ENCODE data around the gene PYHIN1.
"Not testable (repeated sequence)": the region's sequence is repeated elsewhere in the genome, so short reads cannot be mapped to it uniquely, and the experiment has no call there.

The PYHIN1 gene

GRCh38 chr1:158984386-158984785 is 53.0 kb downstream of the PYHIN1 start:
- DNase-seq = no peak

GRCh38 chr1:158989424-158989823 is 58.1 kb downstream of the PYHIN1 start:
- no peak for DNase-seq

DNA sequence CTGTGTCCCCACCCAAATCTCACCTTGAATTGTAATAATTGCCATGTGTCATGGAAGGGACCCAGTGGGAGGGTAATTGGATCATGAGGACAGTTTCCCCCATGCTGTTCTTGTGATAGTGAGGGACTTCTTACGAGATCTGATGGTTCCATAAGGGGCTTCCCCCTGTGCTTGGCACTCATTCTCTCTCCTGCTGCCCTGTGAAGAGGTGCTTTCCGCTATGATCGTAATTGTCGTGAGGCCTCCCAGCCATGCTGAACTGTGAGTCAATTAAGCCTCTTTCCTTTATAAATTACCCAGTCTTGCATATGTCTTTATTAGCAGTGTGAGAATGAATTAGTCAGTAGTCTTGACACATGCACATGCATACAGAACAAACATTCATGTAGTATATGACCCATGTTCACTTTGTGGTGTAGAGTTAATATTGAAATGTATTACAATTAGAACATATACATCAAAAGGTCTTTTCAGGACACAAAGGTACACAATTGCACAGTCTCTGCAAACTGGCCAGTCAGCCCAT is 61.5 kb downstream of the PYHIN1 start:
- no peak for DNase-seq

DNA sequence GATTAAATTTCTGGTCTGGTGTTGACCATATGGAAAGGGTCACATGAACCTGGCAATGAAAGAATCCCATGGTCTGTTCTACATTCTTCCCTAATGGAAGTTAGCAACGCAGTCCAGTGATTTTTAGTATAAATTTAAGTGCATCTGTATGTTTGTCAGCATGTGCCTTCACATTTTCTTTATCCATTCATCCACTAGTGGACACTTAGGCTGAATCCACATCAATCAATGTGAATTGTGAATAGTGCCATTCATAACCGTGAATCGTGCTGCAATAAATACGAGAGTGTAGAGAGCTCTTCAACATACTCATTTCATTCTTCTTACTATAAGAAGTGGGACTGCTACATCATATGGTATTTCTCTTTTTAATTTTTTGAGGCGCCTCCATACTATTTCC is 65.6 kb downstream of the PYHIN1 start:
- DNase-seq = no peak

DNA sequence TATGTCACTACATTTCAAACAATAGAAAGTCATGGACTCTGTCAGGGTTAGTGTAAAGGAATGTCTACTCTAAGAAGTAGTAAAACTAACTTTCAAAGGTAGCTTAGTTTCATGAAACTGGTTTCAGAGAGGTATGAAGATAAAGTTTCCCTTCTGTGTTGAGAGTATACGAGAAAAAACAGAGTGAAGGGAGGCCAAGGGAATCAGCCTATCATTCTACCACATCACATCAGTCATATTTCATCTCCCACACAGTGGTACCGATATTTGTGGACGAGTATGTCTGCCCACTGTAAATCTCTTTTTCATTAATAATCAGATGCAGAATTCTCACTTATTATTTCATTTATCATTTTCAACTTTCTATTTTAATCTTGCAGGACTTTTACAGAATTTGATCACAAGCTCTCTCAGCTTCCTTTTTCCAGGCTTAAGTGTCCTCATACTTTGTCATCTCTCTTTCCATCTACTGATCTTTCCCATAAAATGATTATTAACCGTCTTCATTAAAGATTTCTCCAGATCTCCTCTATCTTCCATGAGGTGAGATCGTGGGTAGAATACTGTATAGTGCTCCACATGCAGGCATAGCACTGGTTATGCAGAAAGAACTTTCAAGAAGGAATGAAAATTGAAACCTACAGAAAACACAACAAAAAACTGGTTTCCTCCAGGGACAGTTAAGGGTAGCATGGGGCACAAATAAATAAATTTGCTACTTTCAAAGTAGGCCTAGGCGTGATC is 66.9 kb downstream of the PYHIN1 start:
- DNase-seq = no peak

DNA sequence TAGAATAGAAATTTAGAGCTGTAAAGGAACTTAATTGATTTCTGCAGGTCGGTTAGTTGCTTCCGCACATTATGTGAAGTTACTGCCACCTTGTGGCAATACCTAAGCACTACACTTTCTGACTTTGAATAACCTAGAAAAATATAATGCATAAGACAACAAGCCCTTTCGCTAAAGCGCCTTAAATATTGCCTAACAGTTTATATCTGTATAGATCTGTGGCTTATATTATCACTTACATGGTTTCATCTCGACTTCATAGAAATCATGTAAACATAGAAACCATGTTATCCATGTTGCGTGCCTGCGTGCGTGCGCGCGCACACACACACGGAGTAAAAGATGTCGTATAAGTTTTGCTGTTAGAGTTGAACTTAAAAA is 67.4 kb downstream of the PYHIN1 start:
- DNase-seq = peak; percentile 53 to 65

- DNase-seq = no peak
Observed at GRCh38 chr1:158999316-159000069, 68.1 kb downstream of the PYHIN1 start.

GRCh38 chr1:159000070-159000409 is 68.7 kb downstream of the PYHIN1 start:
- no peak for DNase-seq

DNA sequence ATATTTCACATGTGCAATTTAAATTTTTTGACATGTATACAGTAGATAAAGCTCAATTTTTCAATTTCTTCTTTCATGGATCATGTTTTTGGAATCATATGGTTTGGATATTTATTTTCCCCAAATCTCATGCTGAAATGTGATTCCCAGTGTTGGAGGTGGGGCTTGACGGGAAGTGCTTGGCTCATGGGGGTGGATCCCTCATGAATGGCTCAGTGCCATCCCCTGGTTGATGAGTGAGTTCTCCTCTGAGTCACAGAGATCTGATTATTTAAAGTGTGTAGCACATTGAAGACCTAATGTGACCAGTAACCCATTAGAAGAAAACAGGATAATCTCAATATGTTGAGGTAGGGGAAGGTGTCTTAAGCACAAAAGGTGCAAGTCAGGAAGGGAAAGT is 69.3 kb downstream of the PYHIN1 start:
- no peak for DNase-seq

DNA sequence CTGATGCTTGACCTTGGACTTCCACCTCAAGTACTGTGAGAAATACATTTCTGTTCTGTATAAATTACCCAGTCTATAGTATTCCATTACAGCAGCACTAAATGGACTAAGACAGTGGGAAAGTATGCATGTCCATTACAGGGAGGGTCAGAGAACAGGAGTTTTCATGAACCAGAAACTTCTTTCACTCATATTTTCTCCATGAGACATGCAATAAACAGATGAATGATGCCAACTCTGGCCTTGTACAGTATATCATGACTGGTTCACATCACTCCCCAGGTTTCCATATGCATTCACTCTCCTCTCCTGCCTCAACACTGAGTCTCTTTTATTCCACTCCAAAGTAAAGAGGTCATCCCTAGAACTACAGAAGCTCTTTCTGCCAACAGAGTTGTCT is 73.8 kb downstream of the PYHIN1 start:
- no peak for DNase-seq

- no peak for DNase-seq
Observed at GRCh38 chr1:159005676-159006075, 74.3 kb downstream of the PYHIN1 start.

DNA sequence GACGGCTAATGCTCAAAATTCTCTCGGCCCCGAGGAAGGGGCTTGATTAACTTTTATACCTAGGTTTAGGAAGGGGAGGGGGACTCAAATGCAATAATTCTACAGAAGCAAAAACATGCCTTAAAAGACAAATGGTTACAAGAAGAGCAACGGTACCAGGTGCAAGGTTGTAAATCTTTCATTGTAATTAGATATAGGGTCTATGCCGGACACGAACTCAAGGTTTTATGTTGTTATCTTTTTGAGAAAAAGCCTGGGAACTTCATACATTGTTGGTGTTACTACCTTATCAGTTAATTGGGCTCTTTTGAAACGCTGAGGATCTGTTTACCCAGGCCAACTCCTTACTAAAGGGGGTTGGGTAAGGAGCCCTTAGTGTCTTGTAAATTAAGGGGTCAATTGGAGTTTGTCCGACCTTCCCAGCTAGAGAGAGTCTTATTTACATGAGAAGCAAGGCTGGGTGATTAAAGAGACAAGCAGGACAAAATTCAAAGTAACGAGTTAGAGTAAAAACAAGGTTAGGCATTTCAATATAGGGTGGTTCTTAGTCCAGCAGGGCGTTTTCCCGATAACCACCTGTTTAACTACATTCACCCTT is 75.0 kb downstream of the PYHIN1 start:
- not testable (repeated sequence) for DNase-seq

GRCh38 chr1:159007726-159008125 is 76.4 kb downstream of the PYHIN1 start:
- DNase-seq = peak; percentile 53 to 67

DNA sequence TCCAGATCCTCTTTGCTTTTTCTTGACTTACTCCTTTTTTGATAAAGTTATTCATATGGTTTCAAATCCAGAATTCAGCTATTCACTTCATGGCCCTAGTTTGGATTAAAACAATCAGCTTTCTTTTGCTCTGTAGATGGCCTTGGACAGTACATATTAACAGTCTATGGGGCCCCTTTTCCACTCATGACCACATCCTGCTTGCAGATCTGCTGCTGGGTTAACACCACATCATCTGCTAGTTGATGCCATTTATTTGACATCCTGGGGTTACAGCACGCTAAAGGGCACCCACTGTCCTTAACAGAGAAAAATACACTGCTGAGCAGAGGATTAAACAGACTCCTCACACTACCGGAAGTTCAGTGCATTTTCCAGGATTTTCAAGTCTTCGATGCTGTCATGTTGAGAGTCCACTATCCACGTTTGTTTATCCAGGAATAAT is 77.4 kb downstream of the PYHIN1 start:
- peak; percentile 29 to 43 for DNase-seq

GRCh38 chr1:159009287-159009686 is 77.9 kb downstream of the PYHIN1 start:
- no peak for DNase-seq

DNA sequence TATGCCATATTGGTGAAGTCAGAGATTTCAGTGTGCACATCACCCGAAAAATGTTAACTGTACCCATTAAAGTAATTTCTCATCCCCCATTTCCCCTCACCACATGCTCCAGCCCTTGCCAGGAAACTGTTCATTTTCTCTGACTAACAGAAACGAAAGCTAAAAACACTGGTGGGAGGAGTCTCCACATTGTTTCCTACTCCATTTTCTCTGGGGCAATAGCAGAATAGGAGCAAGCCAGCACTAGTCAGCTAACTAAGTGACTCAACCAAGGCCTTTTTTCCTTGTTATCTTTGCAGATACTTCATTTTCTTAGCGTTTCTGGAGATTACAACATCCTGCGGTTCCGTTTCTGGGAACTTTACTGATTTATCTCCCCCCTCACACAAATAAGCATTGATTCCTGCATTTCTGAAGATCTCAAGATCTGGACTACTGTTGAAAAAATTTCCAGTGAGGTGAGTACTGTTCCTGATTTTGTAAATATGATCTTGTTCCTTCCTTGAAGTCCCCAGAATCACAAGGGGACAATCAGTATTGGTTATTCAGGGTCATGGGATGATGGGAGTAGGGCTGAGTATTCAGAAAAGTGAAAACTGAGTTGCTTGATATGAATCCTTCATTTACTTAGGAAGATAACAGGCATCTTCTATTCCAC is 78.5 kb downstream of the PYHIN1 start, which contains the start of gene IFI16:
IFI16 (plus strand) TSS at position 204 of the 658 bp plus-strand sequence. CDS start 4,774 bp downstream, outside the sequence.
- DNase-seq = peak; percentile 80 to 89

GRCh38 chr1:159010391-159010790 is 79.0 kb downstream of the PYHIN1 start:
- no peak for DNase-seq

DNA sequence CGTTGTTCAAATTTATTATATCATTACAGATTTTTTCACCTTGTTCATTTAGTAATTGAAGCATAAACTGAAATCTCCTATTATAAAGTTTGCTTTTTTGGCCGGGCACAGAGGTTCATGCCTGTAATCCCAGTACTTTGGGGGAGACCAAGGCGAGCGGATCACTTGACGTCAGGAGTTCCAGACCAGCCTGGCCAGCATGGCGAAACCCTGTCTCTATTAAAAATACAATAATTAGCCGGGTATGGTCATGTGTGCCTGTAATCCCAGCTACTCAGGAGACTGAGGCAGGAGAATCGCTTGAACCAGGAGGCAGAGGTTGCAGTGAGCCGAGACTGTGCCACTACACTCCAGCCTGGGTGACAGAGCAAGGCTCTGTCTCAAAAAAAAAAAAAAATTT is 79.6 kb downstream of the PYHIN1 start:
- DNase-seq = not testable (repeated sequence)

GRCh38 chr1:159011751-159012150 is 80.4 kb downstream of the PYHIN1 start:
- DNase-seq = no peak

DNA sequence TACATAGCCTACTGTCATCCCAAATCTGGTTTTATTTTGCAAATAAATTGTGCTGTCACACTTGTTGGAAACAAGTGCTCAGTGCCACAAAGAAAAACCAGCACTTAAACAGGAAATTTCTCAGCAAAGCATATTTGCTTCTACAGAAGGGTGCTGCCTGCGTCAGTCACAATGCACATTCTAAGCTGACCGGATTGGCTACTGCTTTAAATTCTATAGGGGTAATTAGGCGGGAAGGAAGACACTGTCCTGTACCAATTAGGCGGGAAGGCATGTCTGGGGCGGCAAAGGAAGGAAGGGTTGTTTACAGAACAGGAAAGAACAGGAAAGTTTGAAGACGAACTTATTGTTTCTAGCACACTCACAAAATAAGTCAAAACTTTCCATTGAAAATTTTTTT is 81.1 kb downstream of the PYHIN1 start:
- peak; percentile 82 to 86 for DNase-seq

- peak in 1 of 2 experiments; percentile 35 for DNase-seq
Observed at GRCh38 chr1:159014003-159014571, 82.7 kb downstream of the PYHIN1 start.

DNA sequence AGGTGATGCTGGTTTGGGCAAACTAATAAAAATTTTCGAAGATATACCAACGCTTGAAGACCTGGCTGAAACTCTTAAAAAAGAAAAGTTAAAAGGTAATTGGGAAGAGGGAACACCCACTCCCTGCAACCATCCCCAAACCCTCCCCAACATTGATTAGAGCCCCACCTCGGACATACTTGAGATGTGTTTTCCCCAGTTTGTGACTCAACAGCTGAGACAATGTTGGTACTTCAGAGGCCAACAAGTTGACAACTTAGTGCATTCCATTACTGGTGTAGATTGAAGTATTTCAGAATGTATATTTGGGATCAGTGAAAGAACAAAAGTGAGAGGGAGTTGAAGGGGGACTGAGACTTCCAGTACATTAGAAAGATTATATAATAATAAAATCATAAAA is 83.5 kb downstream of the PYHIN1 start:
- no peak for DNase-seq

- DNase-seq = peak; percentile 96
Observed at GRCh38 chr1:159015440-159015909, 84.1 kb downstream of the PYHIN1 start.
